ENCODE measurements around the gene NR0B1. TPM values are rescaled to one million over a fixed set of nuclear protein-coding genes. Genes with fewer than 3 reads are reported as not detected.

NR0B1 gene
- total RNA-seq, 4 donors from 2014 or later, result not detected

DNA sequence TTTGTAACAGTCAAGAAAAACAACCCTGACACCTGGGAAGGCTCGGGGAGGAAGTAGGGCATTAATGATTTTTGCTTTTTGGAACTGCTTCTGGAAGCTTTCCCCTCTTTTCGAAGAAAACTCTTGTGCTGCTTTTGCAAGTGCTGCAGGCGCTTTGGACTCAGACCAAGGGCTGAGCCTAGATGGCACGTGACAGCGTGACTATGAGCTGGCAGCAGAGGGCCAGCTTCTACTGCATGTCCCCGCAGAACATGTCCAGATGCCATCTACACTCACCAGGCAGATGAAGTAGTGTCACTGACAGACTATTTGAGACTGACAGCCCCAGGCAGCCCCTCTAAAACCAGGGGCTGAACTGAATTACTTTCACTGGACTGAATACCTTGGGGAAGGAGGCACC lies 6.2 kb downstream of the NR0B1 start:
- WGBS, result 47% methylated on average over 5 of the region's 6 CpGs
- DNase-seq (ENCODE audit: extremely low spot score), result no peak
- Histone ChIP-seq H3K27ac (replicated peaks in 1 of 4) (no peak overlapping the region), H3K27me3 (peaks cover 0 to 9% (median 0%) of the 10 kb centered on the region in 4 donors), H3K4me1 (peaks cover 0 to 2% (median 1%) of the 10 kb centered on the region in 4 donors), H3K4me3 (no peak overlapping the region), H3K9me3 (no peaks in the 10 kb centered on the region), H3K36me3 (no peaks in the 10 kb centered on the region)
- no peak for TF ChIP-seq EP300 (IDR thresholded peaks at IDR 0.05)
- no peak for TF ChIP-seq POLR2AphosphoS5 (IDR thresholded peaks at IDR 0.05)
- TF ChIP-seq, protein P1, sequence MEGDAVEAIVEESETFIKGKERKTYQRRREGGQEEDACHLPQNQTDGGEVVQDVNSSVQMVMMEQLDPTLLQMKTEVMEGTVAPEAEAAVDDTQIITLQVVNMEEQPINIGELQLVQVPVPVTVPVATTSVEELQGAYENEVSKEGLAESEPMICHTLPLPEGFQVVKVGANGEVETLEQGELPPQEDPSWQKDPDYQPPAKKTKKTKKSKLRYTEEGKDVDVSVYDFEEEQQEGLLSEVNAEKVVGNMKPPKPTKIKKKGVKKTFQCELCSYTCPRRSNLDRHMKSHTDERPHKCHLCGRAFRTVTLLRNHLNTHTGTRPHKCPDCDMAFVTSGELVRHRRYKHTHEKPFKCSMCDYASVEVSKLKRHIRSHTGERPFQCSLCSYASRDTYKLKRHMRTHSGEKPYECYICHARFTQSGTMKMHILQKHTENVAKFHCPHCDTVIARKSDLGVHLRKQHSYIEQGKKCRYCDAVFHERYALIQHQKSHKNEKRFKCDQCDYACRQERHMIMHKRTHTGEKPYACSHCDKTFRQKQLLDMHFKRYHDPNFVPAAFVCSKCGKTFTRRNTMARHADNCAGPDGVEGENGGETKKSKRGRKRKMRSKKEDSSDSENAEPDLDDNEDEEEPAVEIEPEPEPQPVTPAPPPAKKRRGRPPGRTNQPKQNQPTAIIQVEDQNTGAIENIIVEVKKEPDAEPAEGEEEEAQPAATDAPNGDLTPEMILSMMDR (IDR thresholded peaks at IDR 0.05), result no peak
- TF ChIP-seq POLR2A (IDR thresholded peaks at IDR 0.05; ENCODE audit: low read depth), result no peak
- intact Hi-C loops (cut with DNase I), result no loop called here

DNA sequence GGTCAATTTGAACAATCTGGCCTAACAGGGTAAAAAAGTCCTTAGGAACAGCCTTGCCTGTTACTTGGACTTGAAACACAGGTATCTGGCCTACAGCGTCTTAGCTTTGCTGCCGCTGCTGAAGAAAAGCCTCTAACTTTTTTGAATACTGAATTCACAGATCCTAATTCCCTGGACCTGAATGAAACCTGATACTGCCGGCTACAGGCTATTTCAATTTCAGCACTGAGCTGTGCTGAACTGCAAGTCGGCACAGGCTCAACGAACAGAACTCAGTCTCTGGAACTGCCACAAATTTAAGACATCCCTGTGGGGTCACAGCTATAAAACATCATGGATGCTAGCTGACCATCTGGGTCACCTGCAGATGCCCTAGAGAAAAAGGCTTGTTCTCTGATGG lies 7.2 kb downstream of the NR0B1 start:
- no peak overlapping the region for H3K27ac ChIP-seq (replicated peaks in 1 of 4)
- H3K36me3 ChIP-seq, result no peaks in the 10 kb centered on the region
- H3K4me1 ChIP-seq, result no peaks in the 10 kb centered on the region
- intact Hi-C loops (cut with DNase I), result no loop called here
- DNase-seq (ENCODE audit: extremely low spot score), result no peak
- no peaks in the 10 kb centered on the region for H3K9me3 ChIP-seq
- H3K27me3 ChIP-seq, result no peaks in the 10 kb centered on the region
- H3K4me3 ChIP-seq, result no peak overlapping the region
- WGBS, result 65% methylated on average over 5 of the region's 5 CpGs
- no peak for TF ChIP-seq POLR2A (IDR thresholded peaks at IDR 0.05; ENCODE audit: low read depth)
- TF ChIP-seq POLR2AphosphoS5 (IDR thresholded peaks at IDR 0.05), result no peak
- TF ChIP-seq, protein P1 (IDR thresholded peaks at IDR 0.05), result no peak
- TF ChIP-seq EP300 (IDR thresholded peaks at IDR 0.05), result no peak

DNA sequence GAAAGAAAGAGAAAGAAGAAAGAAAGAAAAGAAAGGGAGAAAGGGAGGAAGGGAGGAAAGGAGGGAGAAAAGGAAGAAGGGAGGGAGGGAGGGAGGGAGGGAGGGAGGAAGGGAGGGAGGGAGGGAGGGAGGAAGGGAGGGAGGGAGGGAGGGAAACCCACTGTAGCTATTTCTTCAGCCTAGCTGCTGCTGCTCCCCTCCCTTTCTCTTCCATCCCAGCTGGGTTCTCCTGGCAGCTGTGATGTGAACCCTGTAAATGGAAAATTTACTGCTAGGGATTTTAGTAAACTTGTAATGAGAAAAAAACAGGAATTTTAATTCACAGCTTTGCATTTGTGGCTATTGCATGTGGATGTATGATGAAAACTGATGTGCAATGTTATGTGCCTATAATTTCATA lies 8.0 kb downstream of the NR0B1 start:
- Histone ChIP-seq H3K4me3 (no peak overlapping the region), H3K27me3 (no peaks in the 10 kb centered on the region), H3K4me1 (no peaks in the 10 kb centered on the region), H3K9me3 (no peaks in the 10 kb centered on the region), H3K36me3 (no peaks in the 10 kb centered on the region), H3K27ac (replicated peaks in 1 of 4) (no peak overlapping the region)
- intact Hi-C loops (cut with DNase I), result no loop called here
- no peak for DNase-seq (ENCODE audit: extremely low spot score)
- TF ChIP-seq POLR2A (IDR thresholded peaks at IDR 0.05; ENCODE audit: low read depth), result no peak
- TF ChIP-seq, protein P1 (IDR thresholded peaks at IDR 0.05), result no peak
- no peak for TF ChIP-seq EP300 (IDR thresholded peaks at IDR 0.05)
- no peak for TF ChIP-seq POLR2AphosphoS5 (IDR thresholded peaks at IDR 0.05)

DNA sequence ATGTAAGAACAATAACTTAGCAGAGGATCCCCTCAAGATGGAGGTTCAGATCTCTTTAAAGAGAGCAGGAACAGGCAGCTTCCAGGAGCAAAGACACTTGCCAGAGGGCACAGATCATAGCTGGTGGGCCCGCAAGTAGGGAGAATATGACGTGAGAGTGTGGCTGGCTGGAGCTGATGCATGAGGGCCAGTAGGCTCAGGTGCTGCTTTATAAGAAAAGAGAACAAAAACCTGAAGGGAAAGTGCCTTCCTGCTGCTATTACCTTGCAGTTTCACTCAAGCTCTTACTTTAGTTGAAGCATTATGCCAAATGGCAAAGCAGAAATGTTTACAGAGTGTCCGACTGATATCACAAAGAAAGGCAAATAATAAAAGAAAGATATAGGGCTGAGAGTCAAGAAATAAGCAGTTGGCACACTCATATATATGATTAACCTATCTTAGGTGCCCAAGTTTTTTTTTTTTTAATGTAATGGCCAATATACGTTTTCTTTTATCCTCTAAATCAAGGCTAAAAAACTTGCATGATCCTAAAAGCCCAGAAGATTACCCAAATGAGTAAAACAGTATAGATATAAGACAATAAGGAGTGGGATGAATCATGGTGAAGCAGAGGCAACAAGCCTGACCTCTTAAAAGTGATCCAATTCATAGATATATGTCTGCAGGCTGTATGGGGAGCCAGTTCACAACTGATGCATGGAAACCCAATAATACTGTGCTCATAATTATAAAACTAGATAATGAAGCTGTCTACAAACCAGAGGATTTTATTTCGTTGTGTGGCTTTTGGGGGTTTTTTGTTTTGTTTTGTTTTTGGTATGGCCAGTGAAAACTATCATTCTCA lies 12.6 kb downstream of the NR0B1 start:
- no peak overlapping the region for H3K27ac ChIP-seq (replicated peaks in 1 of 4)
- DNase-seq (ENCODE audit: extremely low spot score), result no peak
- no peaks in the 10 kb centered on the region for H3K27me3 ChIP-seq
- H3K36me3 ChIP-seq, result no peaks in the 10 kb centered on the region
- no peaks in the 10 kb centered on the region for H3K4me1 ChIP-seq
- TF ChIP-seq POLR2A (IDR thresholded peaks at IDR 0.05; ENCODE audit: low read depth), result no peak
- TF ChIP-seq, protein P1 (IDR thresholded peaks at IDR 0.05), result no peak
- no peak for TF ChIP-seq POLR2AphosphoS5 (IDR thresholded peaks at IDR 0.05)
- no peak for TF ChIP-seq EP300 (IDR thresholded peaks at IDR 0.05)
- WGBS, result 61% methylated on average over 5 of the region's 5 CpGs
- intact Hi-C loops (cut with DNase I), result no loop called here
- H3K4me3 ChIP-seq, result no peak overlapping the region
- H3K9me3 ChIP-seq, result no peaks in the 10 kb centered on the region

Measured in esophagus muscularis mucosa (tissue), 4 donors.